ENCODE measurements around the gene SH3RF1.

DNA sequence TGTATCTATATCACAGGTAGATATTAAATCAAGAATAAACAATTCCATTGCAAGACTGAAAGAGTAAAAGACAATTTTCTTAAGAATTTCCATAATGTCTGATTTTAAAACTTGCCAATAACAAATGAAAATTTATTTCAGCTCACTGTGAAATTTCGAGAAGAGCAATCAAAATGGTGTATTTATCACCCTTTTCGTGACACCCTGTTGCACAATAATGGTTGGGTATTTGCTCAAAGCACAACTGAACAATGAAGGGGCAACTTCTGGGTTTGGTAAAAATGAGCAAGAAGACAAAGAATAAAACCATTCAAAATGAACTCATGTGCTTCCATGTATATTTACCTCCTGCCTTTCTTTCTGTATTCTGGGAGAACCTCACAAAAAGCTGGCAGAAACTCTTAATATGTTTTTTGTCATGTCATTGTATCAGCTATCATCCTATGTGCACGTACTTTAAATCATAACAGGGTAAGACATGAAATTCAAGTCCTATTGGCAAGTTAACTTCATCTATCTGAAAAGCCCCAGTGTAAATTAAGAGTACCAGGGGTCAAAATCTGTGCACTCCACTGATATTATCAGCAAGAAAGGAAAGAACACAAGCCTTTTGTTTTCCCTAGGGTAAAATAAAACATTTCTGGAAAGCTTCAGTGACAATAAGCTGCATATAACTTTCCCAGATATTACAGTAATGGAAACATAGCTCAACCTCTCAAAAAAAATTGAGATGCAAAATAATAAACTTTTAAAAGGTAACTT lies 133.8 kb downstream of the SH3RF1 start:
- TF ChIP-seq POLR2A (IDR thresholded peaks at IDR 0.05; ENCODE audit: control extremely low read depth in 1 of 2, low read depth in 2 of 2, low read length in 2 of 2) (no peak), YY1 (IDR thresholded peaks at IDR 0.05; ENCODE audit: low read depth, low read length) (no peak), SIX5 (IDR thresholded peaks at IDR 0.05; ENCODE audit: low read depth, low read length) (no peak), SUZ12 (IDR thresholded peaks at IDR 0.05; ENCODE audit: low read length) (no peak), CEBPB (IDR thresholded peaks at IDR 0.05; ENCODE audit: low read depth, low read length) (peak; percentile 3; the same call in 1 of the 2 replicates), EZH2 (IDR thresholded peaks at IDR 0.05; ENCODE audit: low read depth, low read length, severe bottlenecking) (no peak)
- TF ChIP-seq, protein P1, sequence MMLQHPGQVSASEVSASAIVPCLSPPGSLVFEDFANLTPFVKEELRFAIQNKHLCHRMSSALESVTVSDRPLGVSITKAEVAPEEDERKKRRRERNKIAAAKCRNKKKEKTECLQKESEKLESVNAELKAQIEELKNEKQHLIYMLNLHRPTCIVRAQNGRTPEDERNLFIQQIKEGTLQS (IDR thresholded peaks at IDR 0.05; ENCODE audit: insufficient read depth, low read depth, low read length) = no peak
- TF ChIP-seq, protein P2, sequence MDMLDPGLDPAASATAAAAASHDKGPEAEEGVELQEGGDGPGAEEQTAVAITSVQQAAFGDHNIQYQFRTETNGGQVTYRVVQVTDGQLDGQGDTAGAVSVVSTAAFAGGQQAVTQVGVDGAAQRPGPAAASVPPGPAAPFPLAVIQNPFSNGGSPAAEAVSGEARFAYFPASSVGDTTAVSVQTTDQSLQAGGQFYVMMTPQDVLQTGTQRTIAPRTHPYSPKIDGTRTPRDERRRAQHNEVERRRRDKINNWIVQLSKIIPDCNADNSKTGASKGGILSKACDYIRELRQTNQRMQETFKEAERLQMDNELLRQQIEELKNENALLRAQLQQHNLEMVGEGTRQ (IDR thresholded peaks at IDR 0.05; ENCODE audit: low read length) = no peak
- TF ChIP-seq, protein P3, sequence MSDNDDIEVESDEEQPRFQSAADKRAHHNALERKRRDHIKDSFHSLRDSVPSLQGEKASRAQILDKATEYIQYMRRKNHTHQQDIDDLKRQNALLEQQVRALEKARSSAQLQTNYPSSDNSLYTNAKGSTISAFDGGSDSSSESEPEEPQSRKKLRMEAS (IDR thresholded peaks at IDR 0.05) = no peak
- TF ChIP-seq, protein P4, sequence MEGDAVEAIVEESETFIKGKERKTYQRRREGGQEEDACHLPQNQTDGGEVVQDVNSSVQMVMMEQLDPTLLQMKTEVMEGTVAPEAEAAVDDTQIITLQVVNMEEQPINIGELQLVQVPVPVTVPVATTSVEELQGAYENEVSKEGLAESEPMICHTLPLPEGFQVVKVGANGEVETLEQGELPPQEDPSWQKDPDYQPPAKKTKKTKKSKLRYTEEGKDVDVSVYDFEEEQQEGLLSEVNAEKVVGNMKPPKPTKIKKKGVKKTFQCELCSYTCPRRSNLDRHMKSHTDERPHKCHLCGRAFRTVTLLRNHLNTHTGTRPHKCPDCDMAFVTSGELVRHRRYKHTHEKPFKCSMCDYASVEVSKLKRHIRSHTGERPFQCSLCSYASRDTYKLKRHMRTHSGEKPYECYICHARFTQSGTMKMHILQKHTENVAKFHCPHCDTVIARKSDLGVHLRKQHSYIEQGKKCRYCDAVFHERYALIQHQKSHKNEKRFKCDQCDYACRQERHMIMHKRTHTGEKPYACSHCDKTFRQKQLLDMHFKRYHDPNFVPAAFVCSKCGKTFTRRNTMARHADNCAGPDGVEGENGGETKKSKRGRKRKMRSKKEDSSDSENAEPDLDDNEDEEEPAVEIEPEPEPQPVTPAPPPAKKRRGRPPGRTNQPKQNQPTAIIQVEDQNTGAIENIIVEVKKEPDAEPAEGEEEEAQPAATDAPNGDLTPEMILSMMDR (IDR thresholded peaks at IDR 0.05; ENCODE audit: control extremely low read depth in 1 of 3, insufficient read depth in 1 of 3, low read depth in 1 of 3, low read length in 3 of 3) = no peak
